GM12878 (cell line): ENCODE measurements around the gene ZNF397. TPM values are rescaled to one million over a fixed set of nuclear protein-coding genes. Genes with fewer than 3 reads are reported as not detected.

Experiments
- CBX5 ChIP-seq: sonication (generic); IDR thresholded peaks from 2 replicates; pipeline ENCODE4 v1.6.1; 2016; ENCODE audit warnings: low read depth, moderate library complexity, mild to moderate bottlenecking, inconsistent platforms
- MYB ChIP-seq: fragments of 150-350 bp; IDR thresholded peaks from 2 replicates; pipeline ENCODE4 v1.6.1; 2014; ENCODE audit warnings: mild to moderate bottlenecking, low read depth, low read length, borderline replicate concordance
- NR2C1 ChIP-seq: fragments of 450-650 bp; IDR thresholded peaks from 2 replicates; pipeline ENCODE4 v1.6.1; 2017; ENCODE audit warnings: antibody characterized with exemption, mild to moderate bottlenecking, moderate library complexity
- POLR2AphosphoS5 ChIP-seq: IDR thresholded peaks from 2 replicates; pipeline ENCODE4 v1.6.1; 2011; ENCODE audit warnings: mild to moderate bottlenecking, low read length, inconsistent platforms
- RCOR1 ChIP-seq: conservative IDR thresholded peaks from 2 replicates; pipeline ENCODE4 v1.6.1; 2012; ENCODE audit warnings: low read depth, low read length, improper control_type of control experiment
- SMC3 ChIP-seq: IDR thresholded peaks from 2 replicates; pipeline ENCODE4 v1.6.1; 2011; ENCODE audit warnings: low read length, improper control_type of control experiment, borderline replicate concordance
- SRF ChIP-seq, 2 experiments: IDR thresholded peaks; 2 replicates each; pipeline ENCODE4 v1.6.1; 2011; ENCODE audit warnings: low read depth in 2 of 2, low read length in 2 of 2, mild to moderate bottlenecking in 1 of 2, moderate library complexity in 1 of 2
- TAF1 ChIP-seq: IDR thresholded peaks from 2 replicates; pipeline ENCODE4 v1.6.1; 2011; ENCODE audit warnings: mild to moderate bottlenecking, low read depth, low read length, borderline replicate concordance
- YY1 ChIP-seq: IDR thresholded peaks from 2 replicates; pipeline ENCODE4 v1.6.1; 2011; ENCODE audit warnings: low read depth, mild to moderate bottlenecking, low read length
- polyA plus RNA-seq, 11 experiments: library from polyadenylated mRNA; depleted of rRNA in 4 of 11; unstranded in 6 of 11; stranded (reverse) in 5 of 11; fragments of >200 nt; fragmentation: Nextera tagmentation in 4 of 11; fragmentation: Illumina TruSeq in 1 of 11; extraction: Ambion mirVana in 4 of 11; extraction: Trizol in 1 of 11; gene quantifications; 1 replicate in 1 of 11; 2 replicates in 10 of 11; pipeline versions ENCODE4 v1.2.1 to v1.2.3, GENCODE V29; 2011 to 2016; ENCODE audit warnings: inconsistent platforms in 2 of 11, missing spikeins in 2 of 11, low read depth in 1 of 11
- total RNA-seq, 4 experiments: library from RNA; depleted of rRNA in 3 of 4; stranded (reverse); fragments of >200 nt in 3 of 4; fragmentation: Illumina TruSeq in 1 of 4; extraction: Trizol in 1 of 4; gene quantifications; 2 replicates each; pipeline versions ENCODE4 v1.2.1 to v1.2.3, GENCODE V29; 2013 to 2021
- TF ChIP-seq, protein P1 (sequence below): IDR thresholded peaks from 2 replicates; pipeline ENCODE4 v1.6.1; 2011; ENCODE audit warnings: low read depth, low read length, improper control_type of control experiment, borderline replicate concordance
- TF ChIP-seq, protein P2 (sequence below): fragments of 450-650 bp; IDR thresholded peaks from 2 replicates; pipeline ENCODE4 v1.6.1; 2017; ENCODE audit warnings: mild to moderate bottlenecking, moderate library complexity
- TF ChIP-seq, protein P3 (sequence below): fragments of 450-650 bp; IDR thresholded peaks from 2 replicates; pipeline ENCODE4 v1.6.1; 2017; ENCODE audit warnings: low read depth, mild to moderate bottlenecking, moderate library complexity
- TF ChIP-seq, protein P4 (sequence below): IDR thresholded peaks from 2 replicates; pipeline ENCODE4 v1.6.1; 2011; ENCODE audit warnings: borderline replicate concordance, low read depth, mild to moderate bottlenecking, moderate library complexity, low read length; ENCODE audit not compliant: insufficient read depth, poor library complexity, severe bottlenecking

Gene ZNF397
- total and polyA plus RNA-seq, 10 of the 15 experiments (the other 5 are each of a cell fraction or from before 2014, with no cell fraction given): 5.2 to 13.3 (median 10.8) TPM

DNA sequence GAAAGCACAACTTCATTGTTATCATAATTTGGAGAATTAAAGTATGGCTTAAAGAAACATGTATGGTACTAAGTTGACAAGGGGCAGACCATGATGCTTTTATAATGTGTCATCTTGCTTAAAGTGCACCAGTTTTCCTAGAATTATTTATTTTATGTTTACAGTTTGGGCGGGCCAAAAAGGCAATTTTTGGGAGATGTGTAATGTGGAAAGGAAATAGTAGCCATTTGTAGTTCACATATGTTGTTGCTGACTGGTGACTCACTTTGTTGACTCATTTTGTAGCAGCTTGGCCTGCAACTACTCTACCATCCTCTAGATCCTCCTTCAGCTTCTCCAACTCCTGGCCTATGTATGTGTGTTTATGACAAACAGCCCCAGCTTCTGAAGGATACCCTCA lies 41.5 kb downstream of the ZNF397 start (continued):
- TF ChIP-seq, protein P1, sequence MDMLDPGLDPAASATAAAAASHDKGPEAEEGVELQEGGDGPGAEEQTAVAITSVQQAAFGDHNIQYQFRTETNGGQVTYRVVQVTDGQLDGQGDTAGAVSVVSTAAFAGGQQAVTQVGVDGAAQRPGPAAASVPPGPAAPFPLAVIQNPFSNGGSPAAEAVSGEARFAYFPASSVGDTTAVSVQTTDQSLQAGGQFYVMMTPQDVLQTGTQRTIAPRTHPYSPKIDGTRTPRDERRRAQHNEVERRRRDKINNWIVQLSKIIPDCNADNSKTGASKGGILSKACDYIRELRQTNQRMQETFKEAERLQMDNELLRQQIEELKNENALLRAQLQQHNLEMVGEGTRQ: no peak
- TF ChIP-seq CBX5 (no peak), TAF1 (no peak), RCOR1 (no peak), SRF (IDR thresholded peaks at IDR 0.05; ENCODE audit: low read depth in 2 of 2, low read length in 2 of 2) (no peak), NR2C1 (no peak), YY1 (no peak), SMC3 (no peak), POLR2AphosphoS5 (no peak), MYB (no peak)
- TF ChIP-seq, protein P2, sequence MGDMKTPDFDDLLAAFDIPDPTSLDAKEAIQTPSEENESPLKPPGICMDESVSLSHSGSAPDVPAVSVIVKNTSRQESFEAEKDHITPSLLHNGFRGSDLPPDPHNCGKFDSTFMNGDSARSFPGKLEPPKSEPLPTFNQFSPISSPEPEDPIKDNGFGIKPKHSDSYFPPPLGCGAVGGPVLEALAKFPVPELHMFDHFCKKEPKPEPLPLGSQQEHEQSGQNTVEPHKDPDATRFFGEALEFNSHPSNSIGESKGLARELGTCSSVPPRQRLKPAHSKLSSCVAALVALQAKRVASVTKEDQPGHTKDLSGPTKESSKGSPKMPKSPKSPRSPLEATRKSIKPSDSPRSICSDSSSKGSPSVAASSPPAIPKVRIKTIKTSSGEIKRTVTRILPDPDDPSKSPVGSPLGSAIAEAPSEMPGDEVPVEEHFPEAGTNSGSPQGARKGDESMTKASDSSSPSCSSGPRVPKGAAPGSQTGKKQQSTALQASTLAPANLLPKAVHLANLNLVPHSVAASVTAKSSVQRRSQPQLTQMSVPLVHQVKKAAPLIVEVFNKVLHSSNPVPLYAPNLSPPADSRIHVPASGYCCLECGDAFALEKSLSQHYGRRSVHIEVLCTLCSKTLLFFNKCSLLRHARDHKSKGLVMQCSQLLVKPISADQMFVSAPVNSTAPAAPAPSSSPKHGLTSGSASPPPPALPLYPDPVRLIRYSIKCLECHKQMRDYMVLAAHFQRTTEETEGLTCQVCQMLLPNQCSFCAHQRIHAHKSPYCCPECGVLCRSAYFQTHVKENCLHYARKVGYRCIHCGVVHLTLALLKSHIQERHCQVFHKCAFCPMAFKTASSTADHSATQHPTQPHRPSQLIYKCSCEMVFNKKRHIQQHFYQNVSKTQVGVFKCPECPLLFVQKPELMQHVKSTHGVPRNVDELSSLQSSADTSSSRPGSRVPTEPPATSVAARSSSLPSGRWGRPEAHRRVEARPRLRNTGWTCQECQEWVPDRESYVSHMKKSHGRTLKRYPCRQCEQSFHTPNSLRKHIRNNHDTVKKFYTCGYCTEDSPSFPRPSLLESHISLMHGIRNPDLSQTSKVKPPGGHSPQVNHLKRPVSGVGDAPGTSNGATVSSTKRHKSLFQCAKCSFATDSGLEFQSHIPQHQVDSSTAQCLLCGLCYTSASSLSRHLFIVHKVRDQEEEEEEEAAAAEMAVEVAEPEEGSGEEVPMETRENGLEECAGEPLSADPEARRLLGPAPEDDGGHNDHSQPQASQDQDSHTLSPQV: no peak
- TF ChIP-seq, protein P3, sequence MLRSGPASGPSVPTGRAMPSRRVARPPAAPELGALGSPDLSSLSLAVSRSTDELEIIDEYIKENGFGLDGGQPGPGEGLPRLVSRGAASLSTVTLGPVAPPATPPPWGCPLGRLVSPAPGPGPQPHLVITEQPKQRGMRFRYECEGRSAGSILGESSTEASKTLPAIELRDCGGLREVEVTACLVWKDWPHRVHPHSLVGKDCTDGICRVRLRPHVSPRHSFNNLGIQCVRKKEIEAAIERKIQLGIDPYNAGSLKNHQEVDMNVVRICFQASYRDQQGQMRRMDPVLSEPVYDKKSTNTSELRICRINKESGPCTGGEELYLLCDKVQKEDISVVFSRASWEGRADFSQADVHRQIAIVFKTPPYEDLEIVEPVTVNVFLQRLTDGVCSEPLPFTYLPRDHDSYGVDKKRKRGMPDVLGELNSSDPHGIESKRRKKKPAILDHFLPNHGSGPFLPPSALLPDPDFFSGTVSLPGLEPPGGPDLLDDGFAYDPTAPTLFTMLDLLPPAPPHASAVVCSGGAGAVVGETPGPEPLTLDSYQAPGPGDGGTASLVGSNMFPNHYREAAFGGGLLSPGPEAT: no peak
- TF ChIP-seq, protein P4, sequence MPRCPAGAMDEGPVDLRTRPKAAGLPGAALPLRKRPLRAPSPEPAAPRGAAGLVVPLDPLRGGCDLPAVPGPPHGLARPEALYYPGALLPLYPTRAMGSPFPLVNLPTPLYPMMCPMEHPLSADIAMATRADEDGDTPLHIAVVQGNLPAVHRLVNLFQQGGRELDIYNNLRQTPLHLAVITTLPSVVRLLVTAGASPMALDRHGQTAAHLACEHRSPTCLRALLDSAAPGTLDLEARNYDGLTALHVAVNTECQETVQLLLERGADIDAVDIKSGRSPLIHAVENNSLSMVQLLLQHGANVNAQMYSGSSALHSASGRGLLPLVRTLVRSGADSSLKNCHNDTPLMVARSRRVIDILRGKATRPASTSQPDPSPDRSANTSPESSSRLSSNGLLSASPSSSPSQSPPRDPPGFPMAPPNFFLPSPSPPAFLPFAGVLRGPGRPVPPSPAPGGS: no peak
